OCI-LY1 (cell line): ENCODE data around the gene SSBP2.
"Not testable (repeated sequence)": the region's sequence is repeated elsewhere in the genome, so short reads cannot be mapped to it uniquely, and the experiment has no call there.

Experiments
- H2AFZ ChIP-seq: fragments of 200-600 bp; sonication (generic), shearing (Covaris generic); 2 replicates; pipeline ENCODE4 v1.6.0; 2014; ENCODE audit warnings: antibody characterized with exemption, mild to moderate bottlenecking, low read length
- H3F3A ChIP-seq: fragments of 200-600 bp; sonication (generic), shearing (Covaris generic); 2 replicates; pipeline ENCODE4 v1.6.0; 2014; ENCODE audit warnings: mild to moderate bottlenecking, antibody characterized with exemption, low read length, moderate library complexity; ENCODE audit not compliant: insufficient read depth
- H3K27ac ChIP-seq: fragments of 200-600 bp; sonication (generic); 2 replicates; pipeline ENCODE4 v1.5.1; 2014; ENCODE audit warnings: low read length, mixed run types, mild to moderate bottlenecking, low read depth; ENCODE audit not compliant: poor library complexity, severe bottlenecking
- H3K27me3 ChIP-seq: fragments of 200-600 bp; sonication (generic); 2 replicates; pipeline ENCODE4 v1.6.0; 2014; ENCODE audit warnings: antibody characterized with exemption, mild to moderate bottlenecking, low read length, moderate library complexity; ENCODE audit not compliant: insufficient read depth
- H3K36me3 ChIP-seq: fragments of 200-600 bp; sonication (generic); 2 replicates; pipeline ENCODE4 v1.6.1; 2014; ENCODE audit warnings: mild to moderate bottlenecking, antibody characterized with exemption, low read length, moderate library complexity, mixed read lengths; ENCODE audit not compliant: insufficient read depth
- H3K4me1 ChIP-seq: fragments of 200-600 bp; sonication (generic); 2 replicates; pipeline ENCODE4 v1.5.1; 2014; ENCODE audit warnings: mild to moderate bottlenecking, low read length, moderate library complexity; ENCODE audit not compliant: insufficient read depth, severe bottlenecking
- H3K4me2 ChIP-seq: fragments of 200-600 bp; sonication (generic), shearing (Covaris generic); 2 replicates; pipeline ENCODE4 v1.6.1; 2014; ENCODE audit warnings: low read length
- H3K4me3 ChIP-seq: fragments of 200-600 bp; sonication (generic); 2 replicates; pipeline ENCODE4 v1.5.1; 2014; ENCODE audit warnings: low read length, low read depth, mild to moderate bottlenecking, mixed read lengths; ENCODE audit not compliant: poor library complexity, severe bottlenecking
- H3K79me2 ChIP-seq: fragments of 200-600 bp; shearing (Covaris generic); 2 replicates; pipeline ENCODE4 v1.6.1; 2016; ENCODE audit warnings: mixed run types, low read length, mixed read lengths; ENCODE audit not compliant: insufficient read depth
- H3K9ac ChIP-seq: fragments of 200-600 bp; sonication (generic), shearing (Covaris generic); 2 replicates; pipeline ENCODE4 v1.6.1; 2014; ENCODE audit warnings: mild to moderate bottlenecking, low read length, mixed read lengths
- H3K9me2 ChIP-seq: fragments of 200-600 bp; sonication (generic), shearing (Covaris generic); 2 replicates; pipeline ENCODE4 v1.6.1; 2014; ENCODE audit warnings: low read depth, mild to moderate bottlenecking, low read length, mixed read lengths
- H3K9me3 ChIP-seq: fragments of 200-600 bp; shearing (Covaris generic); 2 replicates; pipeline ENCODE4 v1.6.1; 2014; ENCODE audit warnings: low read length, mixed read lengths
- H4K20me1 ChIP-seq: fragments of 200-600 bp; sonication (generic), shearing (Covaris generic); 2 replicates; pipeline ENCODE4 v1.6.0; 2016; ENCODE audit warnings: mild to moderate bottlenecking, low read length; ENCODE audit not compliant: insufficient read depth
- EZH2 ChIP-seq: fragments of 200-600 bp; sonication (generic), shearing (Covaris generic); IDR thresholded peaks from 2 replicates; pipeline ENCODE4 v1.8.0; 2017; ENCODE audit warnings: borderline replicate concordance, mixed run types, mild to moderate bottlenecking, antibody characterized with exemption, low read length, moderate library complexity, mixed read lengths
- TF ChIP-seq, protein P1 (sequence below): fragments of 200-600 bp; sonication (generic), shearing (Covaris generic); IDR thresholded peaks from 2 replicates; pipeline ENCODE4 v1.5.1; 2017; ENCODE audit warnings: mild to moderate bottlenecking, antibody characterized with exemption, low read length, moderate library complexity, mixed read lengths

SSBP2 gene

DNA sequence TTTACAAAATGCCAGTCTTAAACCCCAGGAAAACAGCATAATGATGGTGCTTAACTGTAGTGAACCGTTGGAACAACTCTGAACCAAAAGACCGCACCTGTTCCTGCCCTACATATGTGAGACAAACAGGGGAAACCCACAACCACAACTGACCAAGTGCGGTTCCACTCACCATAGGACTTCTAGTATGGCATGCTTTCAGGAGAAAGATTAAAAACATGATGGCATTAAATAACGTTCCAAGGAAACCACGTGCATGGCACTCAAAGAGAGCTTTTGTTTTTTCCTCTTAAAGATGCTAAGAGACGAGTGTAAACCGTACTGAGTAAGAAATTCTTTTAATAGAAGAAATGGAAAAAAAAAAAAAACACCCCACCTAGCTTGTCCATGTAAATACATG, 119.8 kb downstream of the SSBP2 start:
- Histone ChIP-seq H4K20me1 (no peaks in the 10 kb centered on the region), H3K9me2 (no peaks in the 10 kb centered on the region), H3K9ac (peak overlapping the region; percentile 12; the same call in 1 of the 2 replicates), H3K9me3 (no peaks in the 10 kb centered on the region), H3K79me2 (no peaks in the 10 kb centered on the region), H3F3A (no peaks in the 10 kb centered on the region), H3K4me1 (peaks cover 53% of the 10 kb centered on the region), H2AFZ (no peak overlapping the region), H3K36me3 (peaks cover 41% of the 10 kb centered on the region), H3K27ac (peak overlapping the region; percentile 82), H3K27me3 (no peaks in the 10 kb centered on the region), H3K4me3 (no peak overlapping the region), H3K4me2 (peak overlapping the region; percentile 28)
- no peak for TF ChIP-seq EZH2
- TF ChIP-seq, protein P1, sequence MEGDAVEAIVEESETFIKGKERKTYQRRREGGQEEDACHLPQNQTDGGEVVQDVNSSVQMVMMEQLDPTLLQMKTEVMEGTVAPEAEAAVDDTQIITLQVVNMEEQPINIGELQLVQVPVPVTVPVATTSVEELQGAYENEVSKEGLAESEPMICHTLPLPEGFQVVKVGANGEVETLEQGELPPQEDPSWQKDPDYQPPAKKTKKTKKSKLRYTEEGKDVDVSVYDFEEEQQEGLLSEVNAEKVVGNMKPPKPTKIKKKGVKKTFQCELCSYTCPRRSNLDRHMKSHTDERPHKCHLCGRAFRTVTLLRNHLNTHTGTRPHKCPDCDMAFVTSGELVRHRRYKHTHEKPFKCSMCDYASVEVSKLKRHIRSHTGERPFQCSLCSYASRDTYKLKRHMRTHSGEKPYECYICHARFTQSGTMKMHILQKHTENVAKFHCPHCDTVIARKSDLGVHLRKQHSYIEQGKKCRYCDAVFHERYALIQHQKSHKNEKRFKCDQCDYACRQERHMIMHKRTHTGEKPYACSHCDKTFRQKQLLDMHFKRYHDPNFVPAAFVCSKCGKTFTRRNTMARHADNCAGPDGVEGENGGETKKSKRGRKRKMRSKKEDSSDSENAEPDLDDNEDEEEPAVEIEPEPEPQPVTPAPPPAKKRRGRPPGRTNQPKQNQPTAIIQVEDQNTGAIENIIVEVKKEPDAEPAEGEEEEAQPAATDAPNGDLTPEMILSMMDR, result no peak

DNA sequence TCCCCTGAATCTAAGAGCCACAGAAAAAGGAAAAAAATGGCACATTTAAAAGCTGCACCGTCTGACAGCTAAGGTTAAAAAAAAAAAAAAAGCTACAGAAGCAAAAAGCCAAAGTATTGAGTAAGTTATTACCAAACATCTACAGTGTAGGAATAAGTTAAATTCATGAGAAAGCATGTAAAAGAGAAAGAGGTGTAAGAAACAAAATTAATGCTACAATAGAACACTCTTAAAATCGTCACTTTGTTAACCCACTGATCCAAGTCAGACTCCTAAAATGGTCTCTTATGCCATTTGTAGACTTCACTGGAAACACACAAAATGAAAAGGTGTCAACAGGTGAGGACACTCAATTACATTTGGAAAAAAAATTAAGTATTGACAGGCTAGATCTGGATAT, 120.2 kb downstream of the SSBP2 start:
- no peaks in the 10 kb centered on the region for H3F3A ChIP-seq
- TF ChIP-seq, protein P1, result no peak
- no peak for TF ChIP-seq EZH2
- H2AFZ ChIP-seq, result no peak overlapping the region
- H3K4me2 ChIP-seq, result no peak overlapping the region
- peaks cover 53% of the 10 kb centered on the region for H3K4me1 ChIP-seq
- H3K36me3 ChIP-seq, result peaks cover 37% of the 10 kb centered on the region
- no peaks in the 10 kb centered on the region for H3K79me2 ChIP-seq
- no peaks in the 10 kb centered on the region for H3K9me3 ChIP-seq
- H3K27ac ChIP-seq, result peak overlapping the region; percentile 82
- H3K9me2 ChIP-seq, result no peaks in the 10 kb centered on the region
- H3K9ac ChIP-seq, result no peak overlapping the region; the same call in 1 of the 2 replicates
- H3K27me3 ChIP-seq, result no peaks in the 10 kb centered on the region
- no peak overlapping the region for H3K4me3 ChIP-seq
- H4K20me1 ChIP-seq, result no peaks in the 10 kb centered on the region

DNA sequence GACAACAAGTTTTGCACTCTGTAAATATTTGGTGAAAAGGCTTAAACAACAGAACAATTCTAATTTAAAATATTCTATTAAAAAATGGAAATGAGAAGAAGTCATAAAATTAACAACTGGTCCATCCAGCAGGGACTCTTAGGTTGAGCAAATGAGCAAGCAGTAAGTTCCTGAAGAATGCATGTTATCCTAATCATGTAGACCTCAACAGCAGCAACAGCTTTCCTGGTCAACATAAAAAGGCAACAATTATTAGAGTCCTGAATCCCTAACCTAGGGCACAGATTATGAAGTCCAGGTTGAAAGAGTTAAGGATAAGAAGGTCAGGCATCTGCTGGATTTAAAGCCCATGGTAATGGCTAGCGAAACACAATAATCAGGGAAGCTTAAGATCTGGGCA, 120.9 kb downstream of the SSBP2 start:
- Histone ChIP-seq H3F3A (no peaks in the 10 kb centered on the region), H3K4me1 (peaks cover 51% of the 10 kb centered on the region), H3K9ac (no peak overlapping the region), H3K4me2 (no peak overlapping the region), H3K4me3 (no peak overlapping the region), H3K36me3 (peaks cover 32% of the 10 kb centered on the region), H3K27me3 (no peaks in the 10 kb centered on the region), H4K20me1 (no peaks in the 10 kb centered on the region), H3K79me2 (no peaks in the 10 kb centered on the region), H3K27ac (peak overlapping the region; percentile 82), H3K9me2 (no peaks in the 10 kb centered on the region), H2AFZ (no peak overlapping the region), H3K9me3 (no peaks in the 10 kb centered on the region)
- TF ChIP-seq, protein P1, result no peak
- no peak for TF ChIP-seq EZH2

DNA sequence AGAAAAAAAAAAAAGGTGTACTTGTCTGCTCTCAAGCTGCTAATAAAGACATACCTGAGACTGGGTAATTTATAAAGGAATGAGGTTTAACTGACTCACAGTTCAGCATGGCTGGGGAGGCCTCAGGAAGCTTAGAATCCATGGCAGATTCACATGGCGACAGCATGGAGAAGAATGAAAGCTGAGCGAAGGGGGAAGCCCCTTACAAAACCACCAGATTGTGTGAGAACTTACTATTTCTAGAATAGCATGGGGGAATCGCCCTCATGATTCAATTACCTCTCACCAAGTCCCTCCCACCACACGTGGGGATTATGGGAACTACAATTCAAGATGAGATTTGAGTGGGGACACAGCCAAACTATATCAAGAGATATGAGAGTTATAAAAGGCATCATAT, 122.8 kb downstream of the SSBP2 start:
- not testable (repeated sequence) for H3K9ac ChIP-seq, H3F3A ChIP-seq, H3K27ac ChIP-seq, H3K79me2 ChIP-seq, H3K27me3 ChIP-seq, H3K9me2 ChIP-seq, H4K20me1 ChIP-seq, H3K9me3 ChIP-seq, H2AFZ ChIP-seq, H3K4me2 ChIP-seq, H3K4me3 ChIP-seq
- H3K36me3 ChIP-seq, result peaks cover 27% of the 10 kb centered on the region
- peaks cover 32% of the 10 kb centered on the region for H3K4me1 ChIP-seq
